ENCODE measurements around the gene KCNIP4. TPM values are rescaled to one million over a fixed set of nuclear protein-coding genes. Genes with fewer than 3 reads are reported as not detected.
A peak's percentile ranks its signal among the peaks of the same experiment; 100 is the strongest.
"Not testable (repeated sequence)": the region's sequence is repeated elsewhere in the genome, so short reads cannot be mapped to it uniquely, and the experiment has no call there.

The KCNIP4 gene
- total RNA-seq, 1 experiment from 2014 or later, result not detected

- in situ Hi-C loops (cut with HindIII; ENCODE audit: low pct_unique_long_range_greater_than_20kb, low sequenced_read_pairs), result no loop called here
- no peak for DNase-seq (ENCODE audit: low read depth)
Observed at GRCh38 chr4:20773144-20773997, 1175.2 kb downstream of the KCNIP4 start.

GRCh38 chr4:20764366-20764992 is 1184.1 kb downstream of the KCNIP4 start:
- in situ Hi-C loops (cut with HindIII; ENCODE audit: low pct_unique_long_range_greater_than_20kb, low sequenced_read_pairs), result no loop called here
- no peak for DNase-seq (ENCODE audit: low read depth)

- no peak for DNase-seq (ENCODE audit: low read depth)
- in situ Hi-C loops (cut with HindIII; ENCODE audit: low pct_unique_long_range_greater_than_20kb, low sequenced_read_pairs), result no loop called here
Observed at GRCh38 chr4:20761826-20762225, 1186.7 kb downstream of the KCNIP4 start.

GRCh38 chr4:20761382-20761781 is 1187.2 kb downstream of the KCNIP4 start:
- no peak for DNase-seq (ENCODE audit: low read depth)
- in situ Hi-C loops (cut with HindIII; ENCODE audit: low pct_unique_long_range_greater_than_20kb, low sequenced_read_pairs), result no loop called here

- in situ Hi-C loops (cut with HindIII; ENCODE audit: low pct_unique_long_range_greater_than_20kb, low sequenced_read_pairs), result no loop called here
- DNase-seq (ENCODE audit: low read depth), result no peak
Observed at GRCh38 chr4:20760053-20760452, 1188.5 kb downstream of the KCNIP4 start.

GRCh38 chr4:20754036-20754435 is 1194.5 kb downstream of the KCNIP4 start:
- in situ Hi-C loops (cut with HindIII; ENCODE audit: low pct_unique_long_range_greater_than_20kb, low sequenced_read_pairs), result no loop called here
- DNase-seq (ENCODE audit: low read depth), result no peak

- in situ Hi-C loops (cut with HindIII; ENCODE audit: low pct_unique_long_range_greater_than_20kb, low sequenced_read_pairs), result no loop called here
- no peak for DNase-seq (ENCODE audit: low read depth)
Observed at GRCh38 chr4:20752641-20753040, 1195.9 kb downstream of the KCNIP4 start.

- in situ Hi-C loops (cut with HindIII; ENCODE audit: low pct_unique_long_range_greater_than_20kb, low sequenced_read_pairs); DNase-seq (ENCODE audit: low read depth): not testable (repeated sequence)
Observed at GRCh38 chr4:20746000-20746399, 1202.6 kb downstream of the KCNIP4 start.

- in situ Hi-C loops (cut with HindIII; ENCODE audit: low pct_unique_long_range_greater_than_20kb, low sequenced_read_pairs), result no loop called here
- DNase-seq (ENCODE audit: low read depth), result no peak
Observed at GRCh38 chr4:20735931-20736330, 1212.6 kb downstream of the KCNIP4 start.

- in situ Hi-C loops (cut with HindIII; ENCODE audit: low pct_unique_long_range_greater_than_20kb, low sequenced_read_pairs), result no loop called here
- no peak for DNase-seq (ENCODE audit: low read depth)
Observed at GRCh38 chr4:20724915-20725314, 1223.7 kb downstream of the KCNIP4 start.

- DNase-seq (ENCODE audit: low read depth), result no peak
- in situ Hi-C loops (cut with HindIII; ENCODE audit: low pct_unique_long_range_greater_than_20kb, low sequenced_read_pairs), result no loop called here
Observed at GRCh38 chr4:20723463-20723862, 1225.1 kb downstream of the KCNIP4 start.

GRCh38 chr4:20723019-20723418 is 1225.6 kb downstream of the KCNIP4 start:
- in situ Hi-C loops (cut with HindIII; ENCODE audit: low pct_unique_long_range_greater_than_20kb, low sequenced_read_pairs), result no loop called here
- DNase-seq (ENCODE audit: low read depth), result no peak

GRCh38 chr4:20711335-20711734 is 1237.2 kb downstream of the KCNIP4 start:
- no peak for DNase-seq (ENCODE audit: low read depth)
- in situ Hi-C loops (cut with HindIII; ENCODE audit: low pct_unique_long_range_greater_than_20kb, low sequenced_read_pairs), result no loop called here

GRCh38 chr4:20700007-20700761 is 1248.4 kb downstream of the KCNIP4 start, which contains the start of gene PACRGL:
PACRGL (plus strand) TSS chr4:20700458; CDS start chr4:20704482, 4,024 bp downstream.
- in situ Hi-C loops (cut with HindIII; ENCODE audit: low pct_unique_long_range_greater_than_20kb, low sequenced_read_pairs), result no loop called here

GRCh38 chr4:20698820-20699219 is 1249.8 kb downstream of the KCNIP4 start:
- in situ Hi-C loops (cut with HindIII; ENCODE audit: low pct_unique_long_range_greater_than_20kb, low sequenced_read_pairs), result no loop called here
- DNase-seq (ENCODE audit: low read depth), result no peak

More at GRCh38 chr4:20700007-20700761, 1248.4 kb downstream of the KCNIP4 start, which contains the start of gene PACRGL:
- peak; percentile 91 for DNase-seq (ENCODE audit: low read depth)

- DNase-seq (ENCODE audit: low read depth), result no peak
- in situ Hi-C loops (cut with HindIII; ENCODE audit: low pct_unique_long_range_greater_than_20kb, low sequenced_read_pairs), result no loop called here
Observed at GRCh38 chr4:20698382-20698781, 1250.2 kb downstream of the KCNIP4 start.

- in situ Hi-C loops (cut with HindIII; ENCODE audit: low pct_unique_long_range_greater_than_20kb, low sequenced_read_pairs), result no loop called here
- DNase-seq (ENCODE audit: low read depth), result no peak
Observed at GRCh38 chr4:20696815-20697214, 1251.8 kb downstream of the KCNIP4 start.

GRCh38 chr4:20687864-20688263 is 1260.7 kb downstream of the KCNIP4 start:
- in situ Hi-C loops (cut with HindIII; ENCODE audit: low pct_unique_long_range_greater_than_20kb, low sequenced_read_pairs), result no loop called here
- DNase-seq (ENCODE audit: low read depth), result peak; percentile 64
